PFSK-1 (cell line): ENCODE data around the gene ARAP1.
A peak's percentile ranks its signal among the peaks of the same experiment; 100 is the strongest.

Experiments used
- FOXP2 ChIP-seq: optimal IDR thresholded peaks from 2 replicates; pipeline ENCODE3; 2011; ENCODE audit warnings: borderline replicate concordance, control low read depth, inconsistent platforms; ENCODE audit not compliant: insufficient read depth; ENCODE audit errors: extremely low read length, extremely low read depth
- POLR2AphosphoS5 ChIP-seq: IDR thresholded peaks from 2 replicates; pipeline ENCODE4 v1.6.1; 2012; ENCODE audit warnings: low read depth, mild to moderate bottlenecking, control low read depth, low read length, moderate library complexity
- SIN3A ChIP-seq: IDR thresholded peaks from 2 replicates; pipeline ENCODE4 v1.6.1; 2012; ENCODE audit warnings: mild to moderate bottlenecking, low read length, moderate library complexity, borderline replicate concordance; ENCODE audit not compliant: insufficient read depth
- TAF1 ChIP-seq: IDR thresholded peaks from 2 replicates; pipeline ENCODE4 v1.6.1; 2012; ENCODE audit warnings: low read length, control low read depth, borderline replicate concordance; ENCODE audit not compliant: insufficient read depth
- TF ChIP-seq, protein P1 (sequence below), 2 experiments: IDR thresholded peaks; 2 replicates each; pipeline versions ENCODE4 v1.6.1 to v1.8.0; 2011 to 2012; ENCODE audit warnings: low read depth in 2 of 2, low read length in 2 of 2, control low read depth in 1 of 2, inconsistent platforms in 1 of 2, mild to moderate bottlenecking in 1 of 2, moderate library complexity in 1 of 2; ENCODE audit not compliant: insufficient read depth in 1 of 2

The ARAP1 gene

GRCh38 chr11:72723508-72723907 is 28.7 kb downstream of the ARAP1 start:
- no peak for TF ChIP-seq FOXP2
- no peak for TF ChIP-seq TAF1
- TF ChIP-seq, protein P1, sequence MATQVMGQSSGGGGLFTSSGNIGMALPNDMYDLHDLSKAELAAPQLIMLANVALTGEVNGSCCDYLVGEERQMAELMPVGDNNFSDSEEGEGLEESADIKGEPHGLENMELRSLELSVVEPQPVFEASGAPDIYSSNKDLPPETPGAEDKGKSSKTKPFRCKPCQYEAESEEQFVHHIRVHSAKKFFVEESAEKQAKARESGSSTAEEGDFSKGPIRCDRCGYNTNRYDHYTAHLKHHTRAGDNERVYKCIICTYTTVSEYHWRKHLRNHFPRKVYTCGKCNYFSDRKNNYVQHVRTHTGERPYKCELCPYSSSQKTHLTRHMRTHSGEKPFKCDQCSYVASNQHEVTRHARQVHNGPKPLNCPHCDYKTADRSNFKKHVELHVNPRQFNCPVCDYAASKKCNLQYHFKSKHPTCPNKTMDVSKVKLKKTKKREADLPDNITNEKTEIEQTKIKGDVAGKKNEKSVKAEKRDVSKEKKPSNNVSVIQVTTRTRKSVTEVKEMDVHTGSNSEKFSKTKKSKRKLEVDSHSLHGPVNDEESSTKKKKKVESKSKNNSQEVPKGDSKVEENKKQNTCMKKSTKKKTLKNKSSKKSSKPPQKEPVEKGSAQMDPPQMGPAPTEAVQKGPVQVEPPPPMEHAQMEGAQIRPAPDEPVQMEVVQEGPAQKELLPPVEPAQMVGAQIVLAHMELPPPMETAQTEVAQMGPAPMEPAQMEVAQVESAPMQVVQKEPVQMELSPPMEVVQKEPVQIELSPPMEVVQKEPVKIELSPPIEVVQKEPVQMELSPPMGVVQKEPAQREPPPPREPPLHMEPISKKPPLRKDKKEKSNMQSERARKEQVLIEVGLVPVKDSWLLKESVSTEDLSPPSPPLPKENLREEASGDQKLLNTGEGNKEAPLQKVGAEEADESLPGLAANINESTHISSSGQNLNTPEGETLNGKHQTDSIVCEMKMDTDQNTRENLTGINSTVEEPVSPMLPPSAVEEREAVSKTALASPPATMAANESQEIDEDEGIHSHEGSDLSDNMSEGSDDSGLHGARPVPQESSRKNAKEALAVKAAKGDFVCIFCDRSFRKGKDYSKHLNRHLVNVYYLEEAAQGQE (IDR thresholded peaks at IDR 0.05; ENCODE audit: insufficient read depth in 1 of 2, low read depth in 2 of 2, low read length in 2 of 2): no peak
- no peak for TF ChIP-seq SIN3A
- no peak for TF ChIP-seq POLR2AphosphoS5

DNA sequence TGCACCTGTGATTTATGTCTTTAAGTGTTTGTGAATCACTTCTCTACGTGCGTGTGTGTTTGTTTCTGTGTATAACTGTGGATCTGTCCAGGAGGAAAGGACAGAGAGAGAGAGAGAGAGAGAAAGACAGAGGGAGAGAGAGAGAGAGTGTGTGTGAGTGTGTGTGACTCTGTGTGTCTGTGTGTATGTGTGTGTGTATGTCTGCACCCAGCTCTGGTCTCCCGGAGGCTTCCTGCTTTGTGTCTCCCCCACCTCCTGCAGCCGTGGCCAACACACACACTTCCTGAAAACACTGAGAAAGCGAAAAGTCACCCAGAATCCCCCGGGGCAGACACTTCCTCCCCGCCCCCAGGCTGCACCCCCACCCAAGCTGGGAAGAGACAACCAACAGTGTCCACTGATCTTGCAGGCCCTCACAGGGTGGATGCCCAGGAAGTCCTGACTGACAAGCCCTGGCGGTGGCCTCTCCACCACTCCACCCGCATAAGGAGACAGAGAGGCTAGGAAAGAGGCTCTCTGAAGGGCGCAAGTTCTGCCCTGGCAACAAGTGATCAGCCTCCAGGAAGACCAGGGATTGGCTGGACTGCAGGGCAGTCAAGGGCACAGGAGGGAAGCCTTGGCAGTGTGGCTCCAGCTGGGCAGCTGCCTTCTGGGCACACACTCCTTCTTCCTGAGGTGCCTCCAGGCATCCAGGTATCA is 30.0 kb downstream of the ARAP1 start:
- TF ChIP-seq SIN3A (0 out of 2 replicates have a peak, but pooled peaks have one; percentile 60), POLR2AphosphoS5 (peak; percentile 62; the same call in 1 of the 2 replicates), TAF1 (peak; percentile 83; the same call in 1 of the 2 replicates), FOXP2 (peak; percentile 45)
- TF ChIP-seq, protein P1 (IDR thresholded peaks at IDR 0.05; ENCODE audit: insufficient read depth in 1 of 2, low read depth in 2 of 2, low read length in 2 of 2): no peak

GRCh38 chr11:72721689-72722049 is 30.5 kb downstream of the ARAP1 start:
- TF ChIP-seq, protein P1 (IDR thresholded peaks at IDR 0.05; ENCODE audit: insufficient read depth in 1 of 2, low read depth in 2 of 2, low read length in 2 of 2): no peak
- TF ChIP-seq FOXP2: no peak
- no peak for TF ChIP-seq SIN3A

- TF ChIP-seq, protein P1 (IDR thresholded peaks at IDR 0.05; ENCODE audit: insufficient read depth in 1 of 2, low read depth in 2 of 2, low read length in 2 of 2): no peak
- TF ChIP-seq SIN3A (no peak), TAF1 (no peak), POLR2AphosphoS5 (no peak), FOXP2 (no peak)
Measured at GRCh38 chr11:72721276-72721675, 30.9 kb downstream of the ARAP1 start.

DNA sequence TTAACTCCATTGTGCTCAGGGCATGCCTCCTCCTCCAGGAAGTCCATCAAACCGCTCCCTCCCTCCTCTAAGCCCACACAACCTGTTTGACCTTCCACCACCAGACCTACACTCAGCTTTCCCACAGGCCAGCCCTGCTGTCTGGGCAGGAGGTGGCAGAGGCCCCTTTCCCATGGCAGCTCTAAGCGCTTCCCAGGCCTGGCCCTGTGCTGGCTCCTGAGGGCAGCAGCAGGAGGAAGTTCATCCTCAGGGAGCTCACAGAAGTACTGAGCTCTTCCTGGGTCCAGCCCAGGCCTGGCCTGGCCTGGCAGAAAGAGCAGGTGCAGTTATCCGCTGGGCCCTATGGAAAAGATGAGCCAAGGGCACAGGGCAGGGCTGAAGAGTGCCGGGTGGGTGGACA is 31.4 kb downstream of the ARAP1 start:
- TF ChIP-seq, protein P1 (IDR thresholded peaks at IDR 0.05; ENCODE audit: insufficient read depth in 1 of 2, low read depth in 2 of 2, low read length in 2 of 2): no peak
- TF ChIP-seq SIN3A (no peak), FOXP2 (no peak), TAF1 (no peak), POLR2AphosphoS5 (no peak)
